ENCODE data around the gene RAD51B.

RAD51B gene

GRCh38 chr14:68730348-68730747 lies 910.8 kb downstream of the RAD51B start:
- no peak for DNase-seq

DNA sequence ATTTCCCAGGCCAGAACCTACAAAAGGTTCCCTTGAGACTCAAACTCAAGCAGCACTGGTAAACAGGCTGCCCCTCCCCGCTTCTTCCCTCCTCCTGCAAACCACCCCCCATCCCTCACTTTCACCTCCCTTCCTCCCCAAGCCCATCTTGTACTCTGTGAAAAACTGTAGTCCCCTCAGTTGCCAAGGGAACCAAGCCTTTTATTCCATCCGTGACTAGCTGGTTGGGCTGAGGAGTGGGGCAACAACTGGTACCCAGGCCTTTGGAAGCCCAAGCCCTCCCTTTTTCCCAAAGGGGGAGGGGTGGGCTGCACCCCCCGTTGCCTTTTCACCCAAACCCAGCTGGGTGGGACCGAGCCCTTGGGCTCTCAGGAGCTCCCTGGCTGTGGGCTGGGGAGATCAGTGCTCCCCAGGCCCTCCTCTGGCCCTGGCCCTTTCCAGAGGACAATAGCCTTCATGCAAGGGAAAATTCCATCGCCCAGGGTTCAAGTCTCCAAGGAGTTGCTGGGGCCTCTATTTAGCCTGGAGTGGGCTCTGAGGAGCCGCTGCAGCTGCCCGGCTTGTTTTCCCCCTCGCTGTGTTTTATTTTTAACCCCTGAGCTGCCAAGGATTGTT lies 911.3 kb downstream of the RAD51B start:
- DNase-seq: no peak

DNA sequence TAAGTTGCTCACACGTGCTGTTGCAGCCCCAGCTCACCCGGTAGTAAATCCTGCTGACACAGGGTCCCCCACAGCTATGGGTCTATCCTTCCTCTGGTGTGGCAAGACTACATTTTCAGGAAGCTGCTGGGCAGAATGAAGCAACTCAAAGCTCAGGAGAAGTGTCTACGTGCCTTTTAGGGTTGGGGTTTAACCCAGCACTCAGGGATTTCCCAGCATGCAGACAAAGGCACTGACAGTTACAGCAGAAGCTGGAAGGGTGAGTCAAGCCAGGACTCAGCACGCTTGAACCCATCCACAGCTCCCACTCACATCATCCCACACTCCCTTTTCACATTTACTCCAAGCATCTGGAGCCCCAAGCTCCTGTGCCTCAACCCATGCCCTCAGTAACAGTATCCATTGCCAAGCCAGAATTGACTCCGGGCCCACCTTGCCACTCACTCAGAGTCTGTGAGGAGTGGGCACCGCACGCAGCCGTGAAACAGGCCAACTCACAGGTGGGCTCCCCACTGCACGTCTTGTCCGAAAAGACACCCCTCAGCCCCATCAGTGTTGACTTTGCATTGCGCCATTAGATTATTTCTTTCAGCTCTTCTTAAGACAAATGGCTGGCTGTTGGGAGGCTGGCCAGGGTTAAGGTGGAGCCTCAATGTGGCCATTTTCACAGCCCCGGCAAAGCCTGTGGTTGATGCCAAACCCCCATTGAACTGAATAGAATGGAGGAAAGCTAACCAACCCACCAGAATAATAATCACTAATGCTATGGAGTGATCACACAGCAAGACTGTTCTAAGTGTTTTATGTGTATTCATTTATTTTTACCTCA lies 913.7 kb downstream of the RAD51B start:
- no peak for DNase-seq

DNA sequence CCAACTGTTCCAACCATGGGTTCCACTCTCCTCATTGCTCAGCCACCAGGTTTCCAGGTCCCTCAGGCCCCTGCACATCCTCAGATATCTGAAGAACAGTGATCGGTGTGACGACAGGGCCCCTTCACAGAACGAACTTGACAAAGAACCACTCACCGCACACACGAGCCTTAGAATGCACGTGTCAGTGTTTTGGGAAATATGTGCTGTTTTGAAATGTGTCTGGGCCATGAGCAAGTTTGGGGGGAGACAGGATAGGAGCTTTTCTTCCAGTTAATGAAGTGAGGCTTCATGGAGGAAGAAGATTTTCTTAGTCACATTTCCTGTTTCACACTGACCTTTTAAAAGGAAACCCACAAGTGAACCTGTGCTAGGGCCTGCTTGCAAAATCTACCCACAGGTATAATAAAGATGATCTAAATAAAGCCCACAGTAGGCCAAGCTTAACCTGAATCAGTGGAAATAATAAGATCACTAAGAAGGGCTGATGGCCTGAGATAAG lies 914.7 kb downstream of the RAD51B start:
- no peak for DNase-seq

DNA sequence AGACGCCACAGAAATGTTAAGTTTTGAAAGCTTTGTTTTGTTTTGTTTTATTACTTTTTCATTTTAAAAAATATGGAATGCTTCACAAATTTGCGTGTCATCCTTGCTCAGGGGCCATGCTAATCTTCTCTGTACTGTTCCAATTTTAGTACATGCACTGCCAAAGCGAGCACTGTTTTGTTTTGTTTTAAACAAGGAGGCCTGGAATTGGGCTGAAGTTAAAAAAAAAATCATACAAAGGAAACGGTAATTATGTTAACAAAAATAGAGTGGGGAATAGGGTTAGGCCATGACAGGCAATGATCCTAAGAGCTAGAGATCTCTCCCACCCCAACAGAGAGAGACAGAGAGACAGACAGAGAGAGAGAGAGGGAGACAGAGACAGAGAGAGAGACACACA lies 916.3 kb downstream of the RAD51B start:
- DNase-seq: no peak

DNA sequence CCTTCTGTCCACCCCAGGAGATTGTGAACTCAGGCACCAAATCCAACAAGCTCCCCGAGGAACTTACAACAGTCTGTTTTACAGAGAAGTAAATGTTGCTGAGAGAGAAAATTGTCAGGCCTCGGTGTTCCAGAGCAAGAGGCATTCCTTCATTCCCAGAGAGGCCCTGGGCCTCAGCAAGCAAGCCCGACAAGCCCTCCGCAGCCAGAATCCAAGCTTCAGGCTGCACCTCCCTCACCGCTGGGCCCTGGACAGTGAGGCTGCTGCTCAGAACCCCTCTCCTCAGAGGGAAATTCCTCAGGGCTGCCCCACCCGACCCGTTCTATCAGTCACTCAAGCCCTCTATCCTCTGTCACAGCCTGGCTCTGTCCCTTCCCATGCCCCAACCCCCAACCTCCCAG lies 916.9 kb downstream of the RAD51B start:
- DNase-seq: no peak

GRCh38 chr14:68737086-68737485 lies 917.5 kb downstream of the RAD51B start:
- DNase-seq: no peak

DNA sequence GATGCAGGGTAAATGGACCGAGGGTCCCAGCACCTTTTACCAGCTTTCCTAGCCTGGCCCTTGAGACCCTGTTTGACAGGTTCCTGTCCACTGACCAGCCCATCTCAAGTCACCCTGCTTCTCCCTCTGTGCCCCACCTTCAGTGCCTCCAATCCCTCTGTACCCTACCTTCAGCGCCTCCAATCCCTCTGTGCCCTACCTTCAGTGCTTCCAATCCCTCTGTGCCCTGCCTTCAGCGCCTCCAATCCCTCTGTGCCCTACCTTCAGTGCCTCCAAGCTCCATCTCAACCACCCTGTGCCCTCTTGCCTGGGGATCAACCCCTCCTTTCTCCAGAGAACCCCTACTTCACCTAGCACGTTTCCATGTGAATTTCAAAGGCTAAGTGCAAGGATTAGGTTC lies 919.0 kb downstream of the RAD51B start:
- no peak for DNase-seq

GRCh38 chr14:68739701-68740100 lies 920.1 kb downstream of the RAD51B start:
- no peak for DNase-seq

GRCh38 chr14:68740788-68741476 lies 921.4 kb downstream of the RAD51B start:
- no peak for DNase-seq

DNA sequence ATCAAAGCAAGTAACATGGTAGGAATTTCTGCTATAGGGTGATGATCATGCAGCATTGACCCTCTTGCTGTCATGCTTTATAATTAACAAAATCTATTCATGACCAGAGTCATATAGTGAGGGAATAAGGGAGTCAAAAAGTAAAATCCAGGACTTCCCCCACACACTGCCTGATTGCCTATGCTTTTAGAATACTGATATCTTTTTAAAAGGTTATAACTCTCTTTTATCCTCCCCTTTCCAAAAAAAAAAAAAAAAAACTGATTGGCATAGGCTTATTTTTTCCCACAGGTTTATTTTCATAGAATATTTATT lies 921.9 kb downstream of the RAD51B start:
- no peak for DNase-seq

GRCh38 chr14:68741839-68742470 lies 922.4 kb downstream of the RAD51B start:
- no peak for DNase-seq

DNA sequence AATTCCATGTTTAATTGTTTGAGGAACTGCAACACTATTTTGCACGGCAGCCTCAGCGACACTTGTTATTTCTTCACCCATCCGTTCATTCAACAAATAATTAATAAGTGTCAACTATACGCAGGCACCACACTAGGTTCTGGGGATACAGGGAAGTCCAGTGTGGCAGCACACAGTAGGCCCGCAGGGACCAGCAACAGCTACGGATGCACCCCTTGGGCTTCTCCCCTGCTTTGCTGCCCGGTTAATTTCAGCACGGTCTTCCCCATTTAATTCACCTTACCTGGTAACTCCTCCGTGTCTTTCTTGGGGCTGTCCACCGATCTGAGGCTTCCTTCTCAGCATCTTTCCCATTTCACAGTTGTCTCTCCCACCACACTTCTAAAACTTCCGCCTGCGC lies 925.0 kb downstream of the RAD51B start:
- no peak for DNase-seq

- no peak for DNase-seq
Measured at GRCh38 chr14:68747393-68747792, 927.8 kb downstream of the RAD51B start.

DNA sequence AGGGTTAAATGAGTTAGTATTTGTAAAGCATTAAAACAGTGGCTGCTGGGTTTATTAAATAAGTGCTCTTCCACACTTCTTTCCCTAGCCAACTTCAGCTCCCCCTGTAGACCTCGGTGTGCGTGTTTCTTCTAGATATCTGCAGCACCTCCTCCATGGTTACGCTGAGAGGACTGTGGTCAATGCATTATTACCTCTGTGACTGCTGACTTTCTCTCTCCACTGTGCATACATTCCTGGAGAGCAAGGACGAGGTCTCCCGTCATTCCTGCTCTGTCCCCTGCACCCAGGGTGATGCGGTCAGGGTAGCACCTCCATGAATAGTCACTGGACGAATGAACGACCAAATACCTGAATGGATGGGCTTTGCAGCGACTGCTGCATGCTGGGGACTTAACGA lies 928.7 kb downstream of the RAD51B start:
- no peak for DNase-seq

DNA sequence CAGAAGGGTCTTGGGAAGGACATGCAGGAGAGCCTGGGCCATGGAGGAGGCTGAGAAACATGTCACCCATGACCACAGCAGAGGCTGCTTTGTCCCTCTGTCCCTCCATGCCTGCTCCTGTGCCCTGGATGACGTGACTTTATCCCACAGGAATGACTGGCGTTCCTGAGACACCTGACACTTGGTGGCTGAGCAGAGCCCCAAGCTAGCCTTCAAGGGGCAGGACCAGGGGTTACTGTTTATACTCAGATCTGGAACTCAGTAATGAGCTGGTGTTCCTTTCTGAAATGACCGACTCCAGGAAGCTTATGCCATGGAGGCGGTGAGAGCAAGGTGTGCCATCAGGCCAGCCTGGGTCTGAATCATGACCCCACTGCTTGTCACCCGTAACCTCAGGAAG lies 929.1 kb downstream of the RAD51B start:
- no peak for DNase-seq

- no peak for DNase-seq
Measured at GRCh38 chr14:68749487-68750475, 930.2 kb downstream of the RAD51B start.

DNA sequence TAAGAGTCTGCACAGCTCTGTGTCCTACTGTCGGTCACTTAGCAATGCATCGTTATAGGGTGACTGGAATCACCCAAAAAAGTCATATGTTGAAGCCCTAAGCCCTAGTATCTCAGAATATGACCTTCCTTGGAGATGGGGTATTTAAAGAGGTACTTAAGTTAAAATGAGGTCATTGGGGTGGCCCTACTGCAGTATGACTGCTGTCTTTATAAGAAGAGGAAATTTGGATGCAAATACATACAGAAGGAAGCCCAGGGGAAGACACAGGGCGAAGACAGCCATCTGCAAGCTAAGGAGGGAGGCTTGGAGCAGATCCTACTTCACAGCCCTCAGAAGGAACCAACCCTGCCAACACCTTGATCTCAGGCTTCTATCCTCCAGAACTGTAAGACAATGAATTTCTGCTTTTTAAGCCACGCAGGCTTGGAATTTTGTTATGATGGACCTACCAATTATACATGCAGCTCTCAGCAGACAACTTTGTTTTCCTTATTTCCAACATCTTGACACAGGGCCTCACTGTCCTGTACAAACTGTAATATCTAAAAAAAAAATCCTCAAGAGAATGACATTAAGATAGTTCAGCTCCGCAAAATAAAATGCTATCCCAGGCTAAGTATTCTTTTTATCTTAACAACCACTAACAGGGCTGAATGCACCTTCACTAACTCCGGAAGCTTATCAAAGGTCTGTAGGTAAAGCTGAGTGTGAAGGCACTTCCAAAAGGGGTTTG lies 932.9 kb downstream of the RAD51B start:
- DNase-seq: no peak

DNA sequence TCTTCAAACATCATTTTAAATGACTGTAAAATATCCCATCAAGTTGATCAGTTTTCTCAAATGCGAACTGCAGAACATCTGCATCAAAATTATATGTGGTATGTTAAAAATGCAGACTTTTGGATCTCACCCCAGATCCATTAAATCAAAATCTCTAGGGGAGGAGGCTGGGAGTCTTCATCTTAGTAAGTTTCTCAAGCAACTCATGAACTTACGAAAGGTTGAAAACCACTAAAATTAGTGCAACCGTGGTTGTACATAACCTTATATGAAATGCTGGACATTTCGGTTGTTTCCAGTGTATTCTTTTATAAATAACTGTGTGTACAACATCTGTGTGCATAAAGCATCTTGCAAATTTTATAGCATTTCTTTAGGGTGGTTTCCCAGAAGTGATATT lies 934.1 kb downstream of the RAD51B start:
- DNase-seq: no peak

DNA sequence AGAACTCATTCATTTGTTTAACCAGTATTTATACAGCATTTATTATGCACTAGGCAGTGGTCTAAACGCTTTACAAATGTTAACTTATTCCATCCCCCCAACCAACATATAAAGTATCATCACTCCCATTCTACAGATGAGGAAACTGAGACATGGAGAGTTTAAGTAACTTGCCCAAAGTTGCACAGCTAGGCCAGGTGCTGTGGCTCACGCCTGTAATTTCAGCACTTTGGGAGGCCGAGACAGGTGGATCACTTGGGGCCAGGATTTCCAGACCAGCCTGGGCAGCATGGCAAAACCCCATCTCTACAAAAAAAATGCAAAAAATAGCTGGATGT lies 935.4 kb downstream of the RAD51B start:
- no peak for DNase-seq

GRCh38 chr14:68756000-68756481 lies 936.5 kb downstream of the RAD51B start:
- no peak for DNase-seq

GRCh38 chr14:68756734-68757133 lies 937.2 kb downstream of the RAD51B start:
- no peak for DNase-seq
